Right lobe of liver (tissue), 4 donors: ENCODE measurements around the gene MAGI1.

ENCODE experiments used
- CTCF ChIP-seq, 4 donors: fragments of 200-600 bp in 3 of 4; fragments of 450-650 bp in 1 of 4; IDR thresholded peaks; one replicate each; pipeline versions ENCODE4 v1.5.1 to v1.8.0; 2016 to 2022; ENCODE audit warnings: antibody characterized with exemption in 4 of 4, mild to moderate bottlenecking in 2 of 4
- POLR2A ChIP-seq: fragments of 450-650 bp; IDR thresholded peaks from one replicate; pipeline ENCODE4 v1.6.1; 2017; ENCODE audit warnings: antibody characterized with exemption, mild to moderate bottlenecking
- donor health status: DM: no; HTN: no; CAD: no.
- donor health status: DM: no; HTN: no; CAD: no.
- donor health status: DM: no; HTN: yes; CAD: no.

DNA sequence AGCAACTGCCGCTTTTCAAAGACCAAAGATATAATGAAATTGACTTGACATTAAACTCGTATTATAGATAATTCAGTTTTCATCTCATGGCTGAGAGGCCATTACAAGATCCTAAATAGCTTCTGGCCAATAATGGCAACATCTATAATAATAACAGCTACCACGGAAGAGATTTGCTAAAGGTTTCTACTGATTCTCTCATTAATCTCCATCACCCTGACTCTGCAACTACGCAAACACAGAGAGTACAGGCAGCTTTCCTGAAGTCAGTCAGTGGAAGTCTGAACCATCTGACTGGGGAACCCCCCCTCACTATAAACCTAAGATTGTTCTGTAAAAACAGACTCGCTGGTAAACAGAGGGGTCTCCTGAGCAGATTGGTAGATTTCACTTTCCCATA is 257.1 kb downstream of the MAGI1 start:
- TF ChIP-seq CTCF (IDR thresholded peaks at IDR 0.05) (no peak), POLR2A (no peak)
